Activated effector memory CD4-positive, alpha-beta T cell treated with anti-CD3 and anti-CD28 coated beads, Interleukin-2, amount 50 U/mL, for 16 hours (primary cell): ENCODE results near the gene HTT.
"Not testable (repeated sequence)": the region's sequence is repeated elsewhere in the genome, so short reads cannot be mapped to it uniquely, and the experiment has no call there.

Source experiments
- DNase-seq: peaks from one replicate; pipeline ENCODE4 v3.0.0-alpha.2; 2020

The HTT gene

GRCh38 chr4:3124070-3124767 is 49.7 kb downstream of the HTT start:
- DNase-seq: no peak

- DNase-seq: no peak
Observed at GRCh38 chr4:3127112-3127511, 52.6 kb downstream of the HTT start.

GRCh38 chr4:3128058-3128457 is 53.6 kb downstream of the HTT start:
- DNase-seq: no peak

GRCh38 chr4:3128976-3129375 is 54.5 kb downstream of the HTT start:
- DNase-seq: no peak

- DNase-seq: no peak
Observed at GRCh38 chr4:3130201-3130600, 55.7 kb downstream of the HTT start.

- no peak for DNase-seq
Observed at GRCh38 chr4:3130826-3131225, 56.3 kb downstream of the HTT start.

GRCh38 chr4:3134201-3134600 is 59.7 kb downstream of the HTT start:
- no peak for DNase-seq

- DNase-seq: no peak
Observed at GRCh38 chr4:3135155-3136011, 60.9 kb downstream of the HTT start.

- no peak for DNase-seq
Observed at GRCh38 chr4:3136454-3136853, 62.0 kb downstream of the HTT start.

- DNase-seq: no peak
Observed at GRCh38 chr4:3137908-3138307, 63.4 kb downstream of the HTT start.

- DNase-seq: no peak
Observed at GRCh38 chr4:3145234-3145924, 70.9 kb downstream of the HTT start.

- DNase-seq: no peak
Observed at GRCh38 chr4:3148926-3149325, 74.4 kb downstream of the HTT start.

GRCh38 chr4:3151238-3151637 is 76.8 kb downstream of the HTT start:
- DNase-seq: not testable (repeated sequence)

GRCh38 chr4:3157366-3157765 is 82.9 kb downstream of the HTT start:
- no peak for DNase-seq

GRCh38 chr4:3158841-3159240 is 84.4 kb downstream of the HTT start:
- DNase-seq: no peak

GRCh38 chr4:3160438-3160837 is 86.0 kb downstream of the HTT start:
- DNase-seq: no peak

- not testable (repeated sequence) for DNase-seq
Observed at GRCh38 chr4:3161044-3161443, 86.6 kb downstream of the HTT start.

GRCh38 chr4:3166434-3166833 is 92.0 kb downstream of the HTT start:
- not testable (repeated sequence) for DNase-seq

GRCh38 chr4:3168029-3168428 is 93.5 kb downstream of the HTT start:
- no peak for DNase-seq

- no peak for DNase-seq
Observed at GRCh38 chr4:3174371-3175338, 100.2 kb downstream of the HTT start.

- no peak for DNase-seq
Observed at GRCh38 chr4:3176367-3177229, 102.1 kb downstream of the HTT start.

GRCh38 chr4:3177426-3177825 is 102.9 kb downstream of the HTT start:
- no peak for DNase-seq
